Muscle of back (tissue), 11 donors: Measurements from ENCODE around the gene SERPINC1. TPM values are rescaled to one million over a fixed set of nuclear protein-coding genes. Genes with fewer than 3 reads are reported as not detected.
"Not testable (repeated sequence)": the region's sequence is repeated elsewhere in the genome, so short reads cannot be mapped to it uniquely, and the experiment has no call there.

Experiments used
- DNase-seq, 3 donors: peaks; one replicate each; pipeline versions ENCODE4 v3.0.0 to v3.0.0-alpha.2; 2013
- polyA plus RNA-seq, 10 donors: library from polyadenylated mRNA; unstranded; fragments of 120-200 nt; gene quantifications; one replicate each; pipeline ENCODE4 v1.2.1, GENCODE V29; 2013; ENCODE audit not compliant: insufficient read length in 10 of 10

Gene SERPINC1
- polyA plus RNA-seq, 10 donors = 0.12 to 1.1 (median 0.25) TPM; not detected in 5

GRCh38 chr1:173863224-173864161 lies 53.6 kb downstream of the SERPINC1 start:
- no peak for DNase-seq

- DNase-seq = no peak
Measured at GRCh38 chr1:173862769-173863223, 54.3 kb downstream of the SERPINC1 start.

DNA sequence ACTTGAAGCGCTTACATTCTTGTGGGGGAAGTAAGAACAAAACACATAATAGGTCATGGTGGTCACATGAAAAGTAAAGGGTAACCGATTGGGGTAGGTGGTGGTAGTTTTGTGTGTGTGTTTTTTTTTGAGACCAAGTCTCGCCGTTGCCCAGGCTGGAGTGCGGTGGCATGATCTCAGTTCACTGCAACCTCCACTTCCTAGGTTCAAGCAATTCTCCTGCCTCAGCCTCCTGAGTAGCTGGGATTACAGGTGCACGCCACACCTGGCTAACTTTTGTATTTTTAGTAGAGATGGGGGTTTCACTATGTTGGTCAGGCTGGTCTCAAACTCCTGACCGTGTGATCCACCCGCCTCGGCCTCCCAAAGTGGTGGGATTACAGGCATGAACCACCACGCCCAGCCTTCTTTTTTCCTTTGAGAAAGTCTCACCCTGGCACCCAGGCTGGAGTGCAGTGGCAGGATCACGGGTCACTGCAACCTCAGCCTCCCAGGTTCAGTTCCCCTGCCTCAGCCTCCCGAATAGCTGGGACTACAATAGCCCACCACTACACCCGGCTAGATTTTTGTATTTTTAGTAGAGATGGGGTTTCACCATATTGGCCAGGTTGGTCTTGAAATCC lies 54.9 kb downstream of the SERPINC1 start:
- DNase-seq = not testable (repeated sequence)

DNA sequence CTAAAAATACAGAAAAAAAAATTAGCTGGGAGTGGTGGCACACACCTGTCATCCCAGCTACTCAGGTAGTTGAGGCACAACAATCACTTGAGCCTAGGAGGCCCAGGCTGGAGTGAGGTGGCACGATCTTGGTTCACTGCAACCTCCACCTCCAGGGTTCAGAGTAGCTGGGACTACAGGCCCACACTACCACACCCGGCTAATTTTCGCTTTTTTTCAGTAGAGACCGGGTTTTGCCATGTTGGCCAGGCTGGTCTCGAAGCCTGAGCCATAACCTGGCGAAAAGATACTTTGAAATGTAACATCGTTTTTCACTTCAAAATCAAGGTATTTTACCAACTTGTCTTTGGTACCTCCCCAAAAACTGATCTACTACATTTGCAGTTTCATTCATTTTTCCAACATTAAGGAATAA lies 55.4 kb downstream of the SERPINC1 start:
- DNase-seq = no peak

DNA sequence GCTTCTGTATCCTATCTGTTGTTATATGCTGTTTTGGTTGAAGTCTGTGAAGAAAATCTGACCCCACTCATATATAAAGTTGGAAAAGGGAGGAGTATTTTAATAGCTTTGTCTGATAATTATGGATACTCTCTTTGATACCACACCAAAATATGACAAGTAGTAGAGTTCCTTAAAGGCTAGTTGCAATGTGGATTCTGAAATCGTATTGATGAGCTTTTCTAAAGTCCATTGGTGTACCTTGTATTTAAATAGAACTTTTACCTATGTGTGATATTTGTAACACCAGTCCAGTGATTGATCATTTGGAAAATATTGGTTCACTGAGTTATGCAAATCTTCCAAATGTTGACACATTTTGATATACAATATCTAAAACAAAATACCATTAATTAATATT lies 57.1 kb downstream of the SERPINC1 start:
- DNase-seq = no peak

GRCh38 chr1:173859547-173859946 lies 57.6 kb downstream of the SERPINC1 start:
- DNase-seq = not testable (repeated sequence)

GRCh38 chr1:173857363-173857917 lies 59.7 kb downstream of the SERPINC1 start:
- DNase-seq = no peak

- no peak for DNase-seq
Measured at GRCh38 chr1:173856903-173857302, 60.2 kb downstream of the SERPINC1 start.

DNA sequence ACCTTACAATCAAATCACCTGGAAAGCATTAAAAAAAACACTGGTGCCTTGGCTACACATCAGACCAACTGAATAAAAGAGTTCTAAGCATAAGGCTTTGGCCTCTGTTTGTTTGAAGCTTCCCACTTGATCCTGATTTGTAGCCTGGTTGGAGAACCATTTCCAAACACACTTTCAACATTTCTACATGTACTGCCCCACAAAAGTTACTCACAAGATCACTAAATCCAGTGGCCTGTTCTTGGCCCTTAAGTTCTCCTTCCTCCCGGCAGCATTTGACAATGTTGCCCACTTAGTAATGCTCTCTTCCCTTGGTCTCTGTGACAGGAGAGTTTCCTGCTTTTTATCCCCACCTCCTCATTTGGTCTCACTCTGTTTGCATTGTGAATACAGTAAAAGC lies 61.1 kb downstream of the SERPINC1 start:
- no peak for DNase-seq

Other genes with a start within 250 kb of the SERPINC1 start
- under 1 TPM; 0.34 to 0.67 (median 0.45) TPM for gene ANKRD45, start 247.5 kb downstream of the SERPINC1 start, polyA plus RNA-seq
- 10 to 100 TPM; 20.9 to 28.2 (median 22.3) TPM for gene KLHL20, start 202.3 kb downstream of the SERPINC1 start, polyA plus RNA-seq
- gene DARS2, start 92.7 kb downstream of the SERPINC1 start, polyA plus RNA-seq = 10 to 100 TPM; 10.8 to 15.6 (median 13.3) TPM
- gene CENPL, start 92.4 kb downstream of the SERPINC1 start, polyA plus RNA-seq = 10 to 100 TPM in 2 of 10 donors, 1 to 10 TPM in 8; 5.7 to 13.8 (median 9.1) TPM
- gene GAS5, start 49.3 kb downstream of the SERPINC1 start, polyA plus RNA-seq = 100 to 1,000 TPM; 613 to 687 (median 638) TPM
- gene ZBTB37, start 48.9 kb downstream of the SERPINC1 start, polyA plus RNA-seq = 1 to 10 TPM; 3.3 to 7.0 (median 5.3) TPM
- gene RC3H1, start 105.0 kb upstream of the SERPINC1 start, polyA plus RNA-seq = 10 to 100 TPM in 5 of 10 donors, 1 to 10 TPM in 5; 8.1 to 11.8 (median 10.1) TPM
- 10 to 100 TPM; 11.4 to 17.4 (median 14.3) TPM for gene RABGAP1L, start 242.2 kb upstream of the SERPINC1 start, polyA plus RNA-seq